H54 (cell line): ENCODE measurements around the gene DNAH1.

Experiments
- DNase-seq: peaks from one replicate; pipeline ENCODE4 v3.0.0; 2011; ENCODE audit warnings: low spot score, mixed read lengths; ENCODE audit not compliant: insufficient read length
- FAIRE-seq: peaks from 3 replicates; lab custom pipeline; 2011; peaks lifted over from hg19 to GRCh38; lab: Jason Lieb, UNC
- POLR2A ChIP-seq: IDR thresholded peaks from 2 replicates; pipeline ENCODE4 v1.6.1; 2011; ENCODE audit warnings: low read depth, mild to moderate bottlenecking, low read length

The DNAH1 gene

GRCh38 chr3:52396011-52396906, 80.1 kb downstream of the DNAH1 start:
- DNase-seq (no peak), FAIRE-seq (no peak)
- no peak for TF ChIP-seq POLR2A

GRCh38 chr3:52396907-52397591, 80.9 kb downstream of the DNAH1 start:
- TF ChIP-seq POLR2A: no peak
- no peak for FAIRE-seq

GRCh38 chr3:52397676-52398399, 81.7 kb downstream of the DNAH1 start:
- TF ChIP-seq POLR2A: no peak
- FAIRE-seq (no peak), DNase-seq (no peak)

More at GRCh38 chr3:52396907-52397591, 80.9 kb downstream of the DNAH1 start:
- DNase-seq: no peak

- FAIRE-seq (no peak), DNase-seq (no peak)
- TF ChIP-seq POLR2A: no peak
Measured at GRCh38 chr3:52398670-52399081, 82.6 kb downstream of the DNAH1 start.

- TF ChIP-seq POLR2A: no peak
- no peak for FAIRE-seq
- no peak for DNase-seq
Measured at GRCh38 chr3:52399131-52399530, 83.0 kb downstream of the DNAH1 start.

GRCh38 chr3:52399593-52399992, 83.5 kb downstream of the DNAH1 start:
- no peak for TF ChIP-seq POLR2A
- FAIRE-seq (no peak), DNase-seq (no peak)

- no peak for TF ChIP-seq POLR2A
- DNase-seq: no peak
- FAIRE-seq: no peak
Measured at GRCh38 chr3:52400275-52400793, 84.2 kb downstream of the DNAH1 start.

GRCh38 chr3:52401021-52401420, 84.9 kb downstream of the DNAH1 start:
- no peak for TF ChIP-seq POLR2A
- DNase-seq (no peak), FAIRE-seq (no peak)

GRCh38 chr3:52401551-52401950, 85.4 kb downstream of the DNAH1 start:
- no peak for TF ChIP-seq POLR2A
- DNase-seq (no peak), FAIRE-seq (no peak)

- DNase-seq (no peak), FAIRE-seq (no peak)
- TF ChIP-seq POLR2A: no peak
Measured at GRCh38 chr3:52402101-52402521, 86.0 kb downstream of the DNAH1 start.

- FAIRE-seq (no peak), DNase-seq (no peak)
- no peak for TF ChIP-seq POLR2A
Measured at GRCh38 chr3:52402706-52403270, 86.7 kb downstream of the DNAH1 start.

GRCh38 chr3:52403271-52403841, 87.2 kb downstream of the DNAH1 start:
- DNase-seq: no peak
- TF ChIP-seq POLR2A: no peak
- no peak for FAIRE-seq

GRCh38 chr3:52403955-52404354, 87.8 kb downstream of the DNAH1 start:
- DNase-seq (no peak), FAIRE-seq (no peak)
- TF ChIP-seq POLR2A: no peak
